GM12878 (cell line): ENCODE results near the gene RAPGEF4. TPM values are rescaled to one million over a fixed set of nuclear protein-coding genes. Genes with fewer than 3 reads are reported as not detected.

ENCODE experiments used
- ATAC-seq: fragments of 200-7000 bp; cut with Tn5 transposase; 3 replicates; pipeline ENCODE4 v1.9.1; 2020; ENCODE audit warnings: mild to moderate bottlenecking, moderate library complexity
- BruUV-seq: library from RNA; stranded (reverse); fragments of 400-500 nt; replicated peaks from 2 replicates; lab custom pipeline; 2021; lab: Mats Ljungman, UMichigan
- CTCF ChIA-PET: fragments of 300-600 bp; sonication (Branson Sonifier 250); formaldehyde crosslinking; extraction: SDS; loops from one replicate; lab custom pipeline; 2021; ENCODE audit warnings: inconsistent platforms; lab: Yijun Ruan, JAX
- POLR2A ChIA-PET: fragments of 350-600 bp; formaldehyde crosslinking; extraction: SDS; loops from one replicate; lab custom pipeline; 2021; ENCODE audit warnings: inconsistent platforms; lab: Charles Lee
- RAD21 ChIA-PET: fragments of 300-600 bp; sonication (Branson Sonifier 250); formaldehyde crosslinking; loops from one replicate; lab custom pipeline; 2023; ENCODE audit warnings: antibody characterized with exemption; ENCODE audit not compliant: unreplicated experiment; lab: Charles Lee
- SMC1A ChIA-PET: fragments of 300-600 bp; sonication (Branson Sonifier 250); formaldehyde crosslinking; loops from one replicate; lab custom pipeline; 2023; ENCODE audit not compliant: unreplicated experiment, uncharacterized antibody; lab: Charles Lee
- DNase-seq: peaks from one replicate; pipeline ENCODE4 v3.0.0-alpha.2; 2011; ENCODE audit warnings: low read depth, low spot score
- FAIRE-seq: peaks from 3 replicates; lab custom pipeline; 2011; peaks lifted over from hg19 to GRCh38; lab: Jason Lieb, UNC
- H2AFZ ChIP-seq: 2 replicates; pipeline ENCODE4 v1.6.0; 2011; ENCODE audit warnings: low read depth, low read length, control low read depth; ENCODE audit not compliant: control insufficient read depth
- H3K27ac ChIP-seq: 2 replicates; pipeline ENCODE4 v1.5.1; 2011; ENCODE audit warnings: control low read depth; ENCODE audit not compliant: control insufficient read depth, insufficient read depth
- H3K27me3 ChIP-seq, 2 experiments: replicated peaks in 1 of 2; 2 replicates each; pipeline versions ENCODE4 v1.6.0 to v1.6.1; 2011; ENCODE audit warnings: low read length in 1 of 2; ENCODE audit not compliant: control insufficient read depth in 2 of 2, insufficient read depth in 2 of 2
- H3K36me3 ChIP-seq, 2 experiments: 2 replicates each; pipeline ENCODE4 v1.5.1; 2011; ENCODE audit warnings: low read length in 1 of 2; ENCODE audit not compliant: control insufficient read depth in 2 of 2, insufficient read depth in 2 of 2
- H3K4me1 ChIP-seq: 2 replicates; pipeline ENCODE4 v1.6.1; 2011; ENCODE audit warnings: mild to moderate bottlenecking, low read length, moderate library complexity, mixed read lengths; ENCODE audit not compliant: control insufficient read depth, insufficient read depth
- H3K4me2 ChIP-seq: 2 replicates; pipeline ENCODE4 v1.6.0; 2011; ENCODE audit warnings: control low read depth; ENCODE audit not compliant: control insufficient read depth, insufficient read depth
- H3K4me3 ChIP-seq: fragments of 200-600 bp; sonication (generic); 2 replicates; pipeline ENCODE4 v1.5.1; 2016
- H3K79me2 ChIP-seq: 2 replicates; pipeline ENCODE4 v1.6.0; 2011; ENCODE audit warnings: low read length; ENCODE audit not compliant: control insufficient read depth, insufficient read depth
- H3K9ac ChIP-seq: 2 replicates; pipeline ENCODE4 v1.8.0; 2011; ENCODE audit warnings: low read length, control low read depth, mixed read lengths; ENCODE audit not compliant: control insufficient read depth, insufficient read depth
- H3K9me3 ChIP-seq: replicated peaks from 3 replicates; pipeline ENCODE4 v1.5.1; 2011; ENCODE audit warnings: mild to moderate bottlenecking, low read length; ENCODE audit not compliant: control insufficient read depth, insufficient read depth
- H4K20me1 ChIP-seq: 2 replicates; pipeline ENCODE4 v1.6.0; 2011; ENCODE audit not compliant: control insufficient read depth, insufficient read depth
- BHLHE40 ChIP-seq, 2 experiments: fragments of 450-650 bp in 1 of 2; IDR thresholded peaks; 2 replicates each; pipeline ENCODE4 v1.6.1; 2011 to 2017; ENCODE audit warnings: low read depth in 2 of 2, borderline replicate concordance in 1 of 2, improper control_type of control experiment in 1 of 2, low read length in 1 of 2, mild to moderate bottlenecking in 1 of 2
- CEBPZ ChIP-seq: fragments of 150-350 bp; IDR thresholded peaks from 2 replicates; pipeline ENCODE4 v1.6.1; 2016; ENCODE audit warnings: low read depth, low read length
- E4F1 ChIP-seq: fragments of 450-650 bp; IDR thresholded peaks from 2 replicates; pipeline ENCODE4 v1.6.1; 2018; ENCODE audit warnings: borderline replicate concordance, mild to moderate bottlenecking; ENCODE audit not compliant: partially characterized antibody
- MXI1 ChIP-seq: fragments of 150-350 bp; IDR thresholded peaks from 2 replicates; pipeline ENCODE4 v1.6.1; 2011; ENCODE audit warnings: low read depth, mild to moderate bottlenecking, inconsistent platforms, low read length, improper control_type of control experiment
- MYC ChIP-seq: IDR thresholded peaks from 2 replicates; pipeline ENCODE4 v1.6.1; 2011; ENCODE audit warnings: mild to moderate bottlenecking, low read length, moderate library complexity, inconsistent platforms; ENCODE audit not compliant: insufficient read depth, insufficient replicate concordance, insufficient read length, severe bottlenecking
- POLR2AphosphoS2 ChIP-seq: IDR thresholded peaks from 2 replicates; pipeline ENCODE4 v1.6.1; 2011; ENCODE audit warnings: low read depth, mild to moderate bottlenecking, low read length, improper control_type of control experiment, moderate library complexity
- RELA ChIP-seq: fragments of 450-650 bp; IDR thresholded peaks from 2 replicates; pipeline ENCODE4 v1.8.0; 2014; ENCODE audit warnings: borderline replicate concordance; ENCODE audit not compliant: partially characterized antibody
- USF1 ChIP-seq: IDR thresholded peaks from 2 replicates; pipeline ENCODE4 v1.6.1; 2011; ENCODE audit warnings: borderline replicate concordance, low read depth, mild to moderate bottlenecking, moderate library complexity, mixed read lengths, low read length; ENCODE audit not compliant: insufficient read depth; ENCODE audit errors: extremely low read length
- WGBS: methylation state at CpG from one replicate; pipeline ENCODE4 v1.1.6; 2016; ENCODE audit warnings: low lambda C conversion rate; ENCODE audit not compliant: insufficient replicate concordance, insufficient coverage; ENCODE audit errors: missing lambda C conversion rate; 5-methylcytosine and 5-hydroxymethylcytosine counted together
- in situ Hi-C: fragments of 300-500 bp; cut with MboI; formaldehyde crosslinking; loops from 9 replicates; pipeline ENCODE4 v1.14.3; 2018; ENCODE audit warnings: mixed read lengths
- intact Hi-C: fragments of 100-400 bp; cut with micrococcal nuclease; formaldehyde crosslinking; loops from one replicate; pipeline ENCODE4 v1.14.2; 2022; ENCODE audit not compliant: unreplicated experiment
- polyA plus RNA-seq, 11 experiments: library from polyadenylated mRNA; depleted of rRNA in 4 of 11; unstranded in 6 of 11; stranded (reverse) in 5 of 11; fragments of >200 nt; fragmentation: Nextera tagmentation in 4 of 11; fragmentation: Illumina TruSeq in 1 of 11; extraction: Ambion mirVana in 4 of 11; extraction: Trizol in 1 of 11; gene quantifications; 1 replicate in 1 of 11; 2 replicates in 10 of 11; pipeline versions ENCODE4 v1.2.1 to v1.2.3, GENCODE V29; 2011 to 2016; ENCODE audit warnings: inconsistent platforms in 2 of 11, missing spikeins in 2 of 11, low read depth in 1 of 11
- total RNA-seq, 4 experiments: library from RNA; depleted of rRNA in 3 of 4; stranded (reverse); fragments of >200 nt in 3 of 4; fragmentation: Illumina TruSeq in 1 of 4; extraction: Trizol in 1 of 4; gene quantifications; 2 replicates each; pipeline versions ENCODE4 v1.2.1 to v1.2.3, GENCODE V29; 2013 to 2021

Gene RAPGEF4
- total and polyA plus RNA-seq, 10 of the 15 experiments (the other 5 are each of a cell fraction or from before 2014, with no cell fraction given), result 0.18 TPM; not detected in 8

- Histone ChIP-seq H4K20me1 (no peaks in the 10 kb centered on the region), H3K4me3 (no peak overlapping the region), H3K4me1 (no peaks in the 10 kb centered on the region), H3K79me2 (no peaks in the 10 kb centered on the region), H3K9ac (no peak overlapping the region), H3K4me2 (no peak overlapping the region), H3K36me3 (no peaks in the 10 kb centered on the region), H3K27ac (no peak overlapping the region), H3K27me3 (peaks cover 0 to 3% of the 10 kb centered on the region in 2 experiments; a peak in 3 of 4 replicates), H2AFZ (no peak overlapping the region), H3K9me3 (no peaks in the 10 kb centered on the region)
- ATAC-seq (no peak), DNase-seq (no peak), FAIRE-seq (no peak)
- intact Hi-C loops, result no loop called here
- no peak for TF ChIP-seq USF1
- WGBS, result 14% methylated on average over 7 of the region's 7 CpGs
- CTCF ChIA-PET, result no interaction called here
- POLR2A ChIA-PET, result no interaction called here
- no TSS peak for BruUV-seq
- SMC1A ChIA-PET, result no interaction called here
- RAD21 ChIA-PET, result no interaction called here
- in situ Hi-C loops, result no loop called here
Observed at GRCh38 chr2:172889768-172890430, 154.3 kb downstream of the RAPGEF4 start.

GRCh38 chr2:172893111-172893510 is 157.5 kb downstream of the RAPGEF4 start:
- 4% methylated on average over 10 of the region's 10 CpGs for WGBS
- RAD21 ChIA-PET, result no interaction called here
- H3K4me2 ChIP-seq, result no peak overlapping the region
- SMC1A ChIA-PET, result no interaction called here
- no peak overlapping the region for H2AFZ ChIP-seq
- H3K9me3 ChIP-seq, result no peaks in the 10 kb centered on the region
- no peak overlapping the region for H3K27ac ChIP-seq
- H3K4me1 ChIP-seq, result no peaks in the 10 kb centered on the region
- intact Hi-C loops (no loop called here), in situ Hi-C loops (no loop called here)
- peaks cover 3 to 4% of the 10 kb centered on the region in 2 experiments; a peak in 3 of 4 replicates for H3K27me3 ChIP-seq
- DNase-seq, result no peak
- H3K36me3 ChIP-seq, result no peaks in the 10 kb centered on the region
- H4K20me1 ChIP-seq, result no peaks in the 10 kb centered on the region
- no peak for ATAC-seq
- POLR2A ChIA-PET, result no interaction called here
- H3K4me3 ChIP-seq, result no peak overlapping the region
- H3K79me2 ChIP-seq, result no peaks in the 10 kb centered on the region
- CTCF ChIA-PET, result no interaction called here
- H3K9ac ChIP-seq, result no peak overlapping the region
- no peak for FAIRE-seq
- BruUV-seq, result no TSS peak
- TF ChIP-seq POLR2AphosphoS2 (no peak), MYC (no peak), E4F1 (no peak), BHLHE40 (IDR thresholded peaks at IDR 0.05; ENCODE audit: borderline replicate concordance in 1 of 2, low read depth in 2 of 2, low read length in 1 of 2) (no peak), MXI1 (no peak), CEBPZ (no peak), RELA (no peak)
